H1 (cell line): ENCODE data around the gene GALNT17.

Experiments
- BACH1 ChIP-seq: IDR thresholded peaks from 2 replicates; pipeline ENCODE4 v1.6.1; 2012; ENCODE audit warnings: low read length, improper control_type of control experiment
- KDM1A ChIP-seq: fragments of 200-600, 300-600 bp; sonication (generic); IDR thresholded peaks from 2 replicates; pipeline ENCODE4 v1.7.1; 2016; ENCODE audit warnings: mild to moderate bottlenecking, low read length, borderline replicate concordance
- SP1 ChIP-seq: IDR thresholded peaks from 2 replicates; pipeline ENCODE4 v1.6.1; 2011; ENCODE audit warnings: low read depth, low read length
- SP2 ChIP-seq: IDR thresholded peaks from 2 replicates; pipeline ENCODE4 v1.6.1; 2012; ENCODE audit warnings: mild to moderate bottlenecking, low read length, inconsistent platforms
- SUZ12 ChIP-seq: fragments of 200-600 bp; sonication (generic); IDR thresholded peaks from 2 replicates; pipeline ENCODE4 v1.6.1; 2012; ENCODE audit warnings: mild to moderate bottlenecking, inconsistent platforms, low read length, moderate library complexity, mixed read lengths
- TF ChIP-seq, protein P1 (sequence below), 3 experiments: IDR thresholded peaks; 1 replicate in 2 of 3; 2 replicates in 1 of 3; pipeline versions ENCODE4 v1.5.1 to v1.6.1; 2011; ENCODE audit warnings: low read length in 3 of 3, mild to moderate bottlenecking in 3 of 3, inconsistent platforms in 2 of 3, low read depth in 1 of 3, moderate library complexity in 1 of 3; ENCODE audit not compliant: insufficient read depth in 1 of 3; ENCODE audit errors: control extremely low read depth in 1 of 3
- TF ChIP-seq, protein P2 (sequence below): IDR thresholded peaks from 2 replicates; pipeline ENCODE4 v1.6.1; 2011; ENCODE audit warnings: low read length, improper control_type of control experiment

DNA sequence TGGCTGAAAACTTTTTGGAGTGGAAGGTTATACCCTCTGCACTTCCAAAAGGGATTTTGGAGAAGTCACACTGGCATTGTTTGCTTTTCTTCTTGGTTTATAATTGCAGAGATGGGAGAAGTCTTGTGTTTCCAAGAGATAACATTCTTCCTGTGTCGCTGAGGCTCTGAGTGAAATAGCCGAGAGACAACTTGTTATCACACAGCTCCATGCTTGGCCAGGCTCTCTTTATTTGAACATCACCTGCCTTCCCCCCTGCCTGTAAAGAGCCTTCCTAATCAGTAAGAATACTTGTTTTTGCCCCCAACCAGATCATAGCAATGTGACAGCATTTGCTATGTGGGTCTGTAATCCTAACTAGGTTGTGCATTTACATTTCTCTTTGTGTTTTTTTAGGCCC is 270.7 kb downstream of the GALNT17 start:
- no peak for TF ChIP-seq BACH1
- TF ChIP-seq KDM1A = no peak
- TF ChIP-seq, protein P1, sequence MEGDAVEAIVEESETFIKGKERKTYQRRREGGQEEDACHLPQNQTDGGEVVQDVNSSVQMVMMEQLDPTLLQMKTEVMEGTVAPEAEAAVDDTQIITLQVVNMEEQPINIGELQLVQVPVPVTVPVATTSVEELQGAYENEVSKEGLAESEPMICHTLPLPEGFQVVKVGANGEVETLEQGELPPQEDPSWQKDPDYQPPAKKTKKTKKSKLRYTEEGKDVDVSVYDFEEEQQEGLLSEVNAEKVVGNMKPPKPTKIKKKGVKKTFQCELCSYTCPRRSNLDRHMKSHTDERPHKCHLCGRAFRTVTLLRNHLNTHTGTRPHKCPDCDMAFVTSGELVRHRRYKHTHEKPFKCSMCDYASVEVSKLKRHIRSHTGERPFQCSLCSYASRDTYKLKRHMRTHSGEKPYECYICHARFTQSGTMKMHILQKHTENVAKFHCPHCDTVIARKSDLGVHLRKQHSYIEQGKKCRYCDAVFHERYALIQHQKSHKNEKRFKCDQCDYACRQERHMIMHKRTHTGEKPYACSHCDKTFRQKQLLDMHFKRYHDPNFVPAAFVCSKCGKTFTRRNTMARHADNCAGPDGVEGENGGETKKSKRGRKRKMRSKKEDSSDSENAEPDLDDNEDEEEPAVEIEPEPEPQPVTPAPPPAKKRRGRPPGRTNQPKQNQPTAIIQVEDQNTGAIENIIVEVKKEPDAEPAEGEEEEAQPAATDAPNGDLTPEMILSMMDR (IDR thresholded peaks at IDR 0.05; ENCODE audit: control extremely low read depth in 1 of 3, insufficient read depth in 1 of 3, low read depth in 1 of 3, low read length in 3 of 3) = no peak
- TF ChIP-seq, protein P2, sequence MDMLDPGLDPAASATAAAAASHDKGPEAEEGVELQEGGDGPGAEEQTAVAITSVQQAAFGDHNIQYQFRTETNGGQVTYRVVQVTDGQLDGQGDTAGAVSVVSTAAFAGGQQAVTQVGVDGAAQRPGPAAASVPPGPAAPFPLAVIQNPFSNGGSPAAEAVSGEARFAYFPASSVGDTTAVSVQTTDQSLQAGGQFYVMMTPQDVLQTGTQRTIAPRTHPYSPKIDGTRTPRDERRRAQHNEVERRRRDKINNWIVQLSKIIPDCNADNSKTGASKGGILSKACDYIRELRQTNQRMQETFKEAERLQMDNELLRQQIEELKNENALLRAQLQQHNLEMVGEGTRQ = no peak
- no peak for TF ChIP-seq SP2
- TF ChIP-seq SP1 = no peak
- TF ChIP-seq SUZ12 = no peak
